ENCODE results near the gene METTL3. TPM values are rescaled to one million over a fixed set of nuclear protein-coding genes. Genes with fewer than 3 reads are reported as not detected.

Gene METTL3
- total and polyA plus RNA-seq, 4 experiments from 2014 or later: 20.1 to 98.9 (median 60.6) TPM

DNA sequence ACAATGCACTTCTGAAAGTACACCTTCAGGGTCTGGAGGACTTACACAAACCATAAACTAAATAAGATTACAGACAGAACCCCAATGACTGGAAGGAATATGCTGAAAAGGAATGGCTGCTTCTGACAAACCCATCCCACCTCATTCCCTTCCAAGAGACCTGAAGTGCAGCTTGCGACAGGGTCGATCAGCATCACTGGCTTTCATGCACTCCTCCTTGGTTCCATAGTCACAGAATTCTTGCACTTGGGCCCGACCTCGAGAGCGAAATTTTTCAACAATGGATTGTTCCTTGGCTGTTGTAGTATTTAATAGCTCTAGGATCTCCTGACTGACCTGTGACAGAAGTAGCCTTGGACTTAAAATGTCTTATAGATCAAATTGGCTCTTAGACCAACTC, 9.6 kb downstream of the METTL3 start:
- peaks cover 51% of the 10 kb centered on the region for H3K36me3 ChIP-seq (ENCODE audit: insufficient read depth, low read length)
- H3K4me1 ChIP-seq (ENCODE audit: insufficient read depth, low read length): peaks cover 26% of the 10 kb centered on the region
- no peaks in the 10 kb centered on the region for H3K9me3 ChIP-seq (ENCODE audit: control insufficient read depth in 1 of 2, low read length in 2 of 2)
- peaks cover 23 to 56% (median 32%) of the 10 kb centered on the region in 4 donors for H3K4me1 Mint-ChIP-seq
- intact Hi-C loops (cut with micrococcal nuclease): no loop called here
- no peaks in the 10 kb centered on the region for H3K9me3 Mint-ChIP-seq
- no peak overlapping the region for H3K4me3 ChIP-seq (ENCODE audit: low read length in 2 of 2)
- H3K27ac ChIP-seq (ENCODE audit: low read depth, low read length): no peak overlapping the region
- DNase-seq: no peak
- CTCF ChIA-PET (ENCODE audit: partially characterized antibody): interaction anchor here (1.7 to 6.9 kb wide), 3 partner anchors 13 to 56 kb away, joined by 9 to 146 read pairs (median 25); partner anchors contain the start of genes RAB2B and TOX4
- POLR2A ChIA-PET (ENCODE audit: partially characterized antibody): interaction anchor here (2.2 kb wide), 1 partner anchor 10 kb away, joined by 12 read pairs; the partner anchor contains the start of gene METTL3
- H3K27me3 Mint-ChIP-seq: no peaks in the 10 kb centered on the region
- H3K36me3 Mint-ChIP-seq: peaks cover 22 to 71% of the 10 kb centered on the region in 2 donors
- H3K27me3 ChIP-seq (ENCODE audit: insufficient read depth, low read length): no peaks in the 10 kb centered on the region
- no peak overlapping the region for H3K4me3 Mint-ChIP-seq
- peak overlapping the region in 3 of 7 donors; percentile 52 to 63 (median 60) for H3K27ac Mint-ChIP-seq

DNA sequence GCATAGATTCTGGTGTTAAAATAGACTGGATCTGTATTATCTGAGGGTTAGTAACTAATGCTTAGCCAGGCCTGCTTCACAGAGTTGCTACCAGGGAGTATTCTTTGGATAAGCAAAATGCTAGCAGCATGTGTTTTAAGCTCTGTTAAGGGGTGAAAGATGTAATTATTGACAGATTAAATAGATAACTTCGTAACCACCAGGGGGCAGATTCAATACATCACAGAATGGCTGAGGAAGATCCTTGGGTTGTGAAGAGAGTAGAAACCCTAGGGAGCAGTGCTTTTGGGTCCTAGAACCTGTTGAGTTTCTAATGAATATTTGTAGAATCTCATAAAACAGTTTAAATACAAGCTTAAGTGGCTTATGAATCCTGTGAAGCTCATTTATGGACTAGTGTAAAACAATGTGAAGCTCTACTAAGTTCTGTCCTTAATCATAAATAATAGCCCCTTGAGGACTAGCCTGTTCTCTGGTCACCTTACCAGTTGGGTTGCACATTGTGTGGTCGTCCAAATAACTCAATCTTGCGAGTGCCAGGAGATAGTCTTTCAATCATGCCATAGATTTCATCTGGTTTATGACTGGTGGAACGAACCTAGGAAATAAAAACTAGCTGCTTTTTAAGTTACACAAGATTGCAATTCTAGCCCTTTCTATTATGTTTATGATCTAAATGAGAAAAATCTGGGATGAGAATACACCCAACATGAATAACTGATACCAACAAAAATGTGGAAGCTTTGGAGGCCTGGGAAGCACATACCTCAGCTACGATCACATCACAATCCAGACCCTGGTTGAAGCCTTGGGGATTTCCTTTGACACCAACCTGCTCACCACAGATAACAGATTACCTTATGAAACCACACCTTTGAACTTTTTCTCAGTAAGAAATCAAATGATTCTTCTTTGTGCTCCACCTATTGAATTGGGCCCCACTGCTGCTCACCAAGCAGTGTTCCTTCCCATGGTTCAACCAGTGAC, 12.3 kb downstream of the METTL3 start:
- ChIA-PET POLR2A (ENCODE audit: partially characterized antibody) (interaction anchor here (0.6 to 3.3 kb wide), 11 partner anchors 11 to 683 kb away, joined by 3 to 20 read pairs (median 6); partner anchors contain the start of genes CHD8, METTL3, RAB2B and SALL2), CTCF (ENCODE audit: partially characterized antibody) (interaction anchor here (0.9 to 6.9 kb wide), 23 partner anchors 9 to 1071 kb away, joined by 3 to 146 read pairs (median 6); partner anchors contain the start of genes CHD8, METTL3, RAB2B and SALL2)
- Mint-ChIP-seq H3K4me3 (peak overlapping the region in 5 of 8 donors; percentile 2 to 75 (median 41)), H3K27me3 (no peaks in the 10 kb centered on the region), H3K36me3 (peaks cover 30 to 83% of the 10 kb centered on the region in 2 donors), H3K4me1 (peaks cover 18 to 43% (median 22%) of the 10 kb centered on the region in 4 donors), H3K27ac (peak overlapping the region; percentile 55 to 92 (median 82)), H3K9me3 (no peaks in the 10 kb centered on the region)
- Histone ChIP-seq H3K27ac (ENCODE audit: low read depth, low read length) (peak overlapping the region; percentile 55), H3K4me1 (ENCODE audit: insufficient read depth, low read length) (peaks cover 15% of the 10 kb centered on the region), H3K36me3 (ENCODE audit: insufficient read depth, low read length) (peaks cover 67% of the 10 kb centered on the region), H3K4me3 (ENCODE audit: low read length in 2 of 2) (no peak overlapping the region), H3K27me3 (ENCODE audit: insufficient read depth, low read length) (no peaks in the 10 kb centered on the region), H3K9me3 (ENCODE audit: control insufficient read depth in 1 of 2, low read length in 2 of 2) (no peaks in the 10 kb centered on the region)
- intact Hi-C loops (cut with micrococcal nuclease): loop anchor here (1.0 kb wide), 1 partner anchor 58 kb away; no protein-coding TSS in a partner anchor
- DNase-seq: peak; percentile 50 to 65 (median 58)

DNA sequence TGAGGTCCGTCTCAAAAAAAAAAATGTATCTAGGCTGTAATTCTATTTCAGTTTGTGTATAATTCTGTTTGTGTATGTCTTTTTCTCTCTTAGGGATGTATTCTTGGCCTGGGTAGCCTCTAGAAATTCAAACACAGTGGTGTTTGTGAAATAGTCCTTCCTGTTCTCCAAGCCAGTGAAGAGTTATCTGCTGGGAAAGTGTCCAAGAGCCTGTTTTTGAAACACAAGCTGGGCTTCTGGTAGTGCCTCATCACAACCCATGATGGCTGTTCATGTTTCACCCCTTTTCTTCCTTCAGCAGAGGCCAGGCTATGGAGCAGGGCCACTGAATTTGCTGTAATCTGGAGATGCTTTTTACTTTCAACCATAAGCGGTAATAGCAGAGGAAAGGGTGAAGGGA, 14.7 kb downstream of the METTL3 start:
- intact Hi-C loops (cut with micrococcal nuclease): no loop called here
- H3K27me3 ChIP-seq (ENCODE audit: insufficient read depth, low read length): no peaks in the 10 kb centered on the region
- ChIA-PET CTCF (ENCODE audit: partially characterized antibody) (interaction anchor here (1.2 to 4.1 kb wide), 5 partner anchors 14 to 63 kb away, joined by 3 to 79 read pairs (median 3); partner anchors contain the start of gene METTL3), POLR2A (ENCODE audit: partially characterized antibody) (interaction anchor here (2.7 kb wide), 1 partner anchor 14 kb away, joined by 9 read pairs; the partner anchor contains the start of gene METTL3)
- peak overlapping the region in 1 of 7 donors; percentile 41 for H3K27ac Mint-ChIP-seq
- no peaks in the 10 kb centered on the region for H3K9me3 ChIP-seq (ENCODE audit: control insufficient read depth in 1 of 2, low read length in 2 of 2)
- no peak overlapping the region for H3K4me3 Mint-ChIP-seq
- H3K36me3 ChIP-seq (ENCODE audit: insufficient read depth, low read length): peaks cover 62% of the 10 kb centered on the region
- no peak overlapping the region for H3K4me3 ChIP-seq (ENCODE audit: low read length in 2 of 2)
- peaks cover 15% of the 10 kb centered on the region for H3K4me1 ChIP-seq (ENCODE audit: insufficient read depth, low read length)
- peaks cover 36 to 78% of the 10 kb centered on the region in 2 donors for H3K36me3 Mint-ChIP-seq
- DNase-seq: no peak
- H3K27me3 Mint-ChIP-seq: no peaks in the 10 kb centered on the region
- H3K9me3 Mint-ChIP-seq: no peaks in the 10 kb centered on the region
- no peak overlapping the region for H3K27ac ChIP-seq (ENCODE audit: low read depth, low read length)
- H3K4me1 Mint-ChIP-seq: peaks cover 17 to 32% (median 19%) of the 10 kb centered on the region in 4 donors

DNA sequence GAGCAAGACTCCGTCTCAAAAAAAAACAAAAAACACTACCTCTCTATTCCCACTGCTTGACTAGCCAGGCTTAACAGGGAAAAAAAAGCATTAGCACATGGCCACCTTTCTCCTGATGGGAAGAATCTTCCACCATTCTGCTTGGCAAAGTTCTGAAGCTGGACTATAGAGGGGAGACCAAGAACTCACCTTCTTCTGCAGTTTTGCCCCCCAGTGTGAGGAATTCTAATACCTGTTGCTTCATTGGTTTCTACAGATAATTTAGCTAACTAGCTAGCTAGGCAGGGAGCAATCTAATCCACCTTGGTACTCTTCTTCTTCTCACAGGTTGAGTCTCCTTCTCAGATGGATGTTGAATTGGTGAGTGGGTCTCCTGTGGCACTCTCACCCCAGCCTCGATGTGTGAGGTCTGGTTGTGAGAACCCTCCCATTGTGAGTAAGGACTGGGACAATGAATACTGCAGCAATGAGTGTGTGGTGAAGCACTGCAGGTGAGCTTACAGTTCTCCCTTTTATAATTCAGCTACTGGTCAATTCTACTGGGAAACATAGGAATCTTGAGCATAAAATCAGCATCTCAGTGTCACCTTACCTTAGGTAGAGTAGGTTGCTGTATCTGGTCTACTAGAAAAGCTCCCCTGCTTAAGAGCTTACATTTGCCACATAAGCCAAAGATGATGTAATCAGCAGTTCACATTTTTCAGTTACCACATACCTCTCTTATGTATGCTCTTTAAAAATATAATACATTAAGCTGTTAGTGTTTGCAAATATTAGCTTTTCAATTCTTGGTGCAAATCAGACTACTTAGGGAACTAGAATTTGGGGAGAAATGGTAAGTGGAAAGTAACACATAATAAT, 16.0 kb downstream of the METTL3 start:
- POLR2A ChIA-PET (ENCODE audit: partially characterized antibody): interaction anchor here (0.9 to 2.7 kb wide), 2 partner anchors 16 to 19 kb away, joined by 3 to 9 read pairs; partner anchors contain the start of gene METTL3
- intact Hi-C loops (cut with micrococcal nuclease): no loop called here
- H3K27me3 ChIP-seq (ENCODE audit: insufficient read depth, low read length): no peaks in the 10 kb centered on the region
- H3K36me3 Mint-ChIP-seq: peaks cover 33 to 72% of the 10 kb centered on the region in 2 donors
- H3K27me3 Mint-ChIP-seq: no peaks in the 10 kb centered on the region
- no peaks in the 10 kb centered on the region for H3K9me3 ChIP-seq (ENCODE audit: control insufficient read depth in 1 of 2, low read length in 2 of 2)
- peaks cover 14 to 19% (median 16%) of the 10 kb centered on the region in 4 donors for H3K4me1 Mint-ChIP-seq
- no peak overlapping the region for H3K27ac ChIP-seq (ENCODE audit: low read depth, low read length)
- H3K9me3 Mint-ChIP-seq: no peaks in the 10 kb centered on the region
- DNase-seq: no peak
- H3K36me3 ChIP-seq (ENCODE audit: insufficient read depth, low read length): peaks cover 58% of the 10 kb centered on the region
- CTCF ChIA-PET (ENCODE audit: partially characterized antibody): interaction anchor here (1.2 to 2.3 kb wide), 6 partner anchors 18 to 64 kb away, joined by 3 to 11 read pairs (median 5); partner anchors contain the start of genes RAB2B and TOX4
- no peak overlapping the region for H3K4me3 ChIP-seq (ENCODE audit: low read length in 2 of 2)
- H3K4me3 Mint-ChIP-seq: no peak overlapping the region
- peaks cover 15% of the 10 kb centered on the region for H3K4me1 ChIP-seq (ENCODE audit: insufficient read depth, low read length)
- H3K27ac Mint-ChIP-seq: peak overlapping the region in 1 of 7 donors; percentile 53

DNA sequence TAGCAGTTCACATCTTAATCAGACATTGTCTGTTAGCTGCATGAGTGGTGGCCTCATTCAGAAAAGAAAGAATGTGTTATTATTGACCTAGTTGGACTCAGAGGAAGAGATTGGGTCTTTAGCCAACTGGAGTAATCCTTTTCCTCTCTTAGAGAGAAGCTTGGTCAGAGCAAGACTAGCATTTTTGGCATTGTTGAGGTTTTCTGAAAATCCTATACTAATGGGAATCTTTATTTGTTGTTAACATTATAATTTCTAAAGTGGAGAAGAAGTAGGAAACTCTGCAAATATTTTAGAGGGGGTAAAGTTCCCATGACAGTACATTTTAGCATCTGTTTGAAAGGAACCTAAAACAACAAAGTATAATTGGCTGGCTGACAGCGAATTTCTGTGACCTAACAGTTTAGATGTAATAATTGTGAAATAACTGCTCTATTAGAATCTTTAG, 24.5 kb downstream of the METTL3 start:
- no peak for DNase-seq
- no peak overlapping the region for H3K27ac Mint-ChIP-seq
- H3K9me3 ChIP-seq (ENCODE audit: control insufficient read depth in 1 of 2, low read length in 2 of 2): no peaks in the 10 kb centered on the region
- no peak overlapping the region for H3K4me3 Mint-ChIP-seq
- H3K4me3 ChIP-seq (ENCODE audit: low read length in 2 of 2): no peak overlapping the region
- no peak overlapping the region for H3K27ac ChIP-seq (ENCODE audit: low read depth, low read length)
- H3K4me1 Mint-ChIP-seq: peaks cover 1 to 8% (median 3%) of the 10 kb centered on the region in 4 donors
- no peaks in the 10 kb centered on the region for H3K27me3 Mint-ChIP-seq
- peaks cover 20% of the 10 kb centered on the region for H3K36me3 ChIP-seq (ENCODE audit: insufficient read depth, low read length)
- peaks cover 19 to 45% of the 10 kb centered on the region in 2 donors for H3K36me3 Mint-ChIP-seq
- intact Hi-C loops (cut with micrococcal nuclease): no loop called here
- H3K4me1 ChIP-seq (ENCODE audit: insufficient read depth, low read length): no peaks in the 10 kb centered on the region
- CTCF ChIA-PET (ENCODE audit: partially characterized antibody): interaction anchor here (1.0 to 2.8 kb wide), 2 partner anchors 9 to 11 kb away, joined by 3 to 28 read pairs; partner anchors contain the start of gene TOX4
- POLR2A ChIA-PET (ENCODE audit: partially characterized antibody): no interaction called here
- no peaks in the 10 kb centered on the region for H3K9me3 Mint-ChIP-seq
- H3K27me3 ChIP-seq (ENCODE audit: insufficient read depth, low read length): no peaks in the 10 kb centered on the region

DNA sequence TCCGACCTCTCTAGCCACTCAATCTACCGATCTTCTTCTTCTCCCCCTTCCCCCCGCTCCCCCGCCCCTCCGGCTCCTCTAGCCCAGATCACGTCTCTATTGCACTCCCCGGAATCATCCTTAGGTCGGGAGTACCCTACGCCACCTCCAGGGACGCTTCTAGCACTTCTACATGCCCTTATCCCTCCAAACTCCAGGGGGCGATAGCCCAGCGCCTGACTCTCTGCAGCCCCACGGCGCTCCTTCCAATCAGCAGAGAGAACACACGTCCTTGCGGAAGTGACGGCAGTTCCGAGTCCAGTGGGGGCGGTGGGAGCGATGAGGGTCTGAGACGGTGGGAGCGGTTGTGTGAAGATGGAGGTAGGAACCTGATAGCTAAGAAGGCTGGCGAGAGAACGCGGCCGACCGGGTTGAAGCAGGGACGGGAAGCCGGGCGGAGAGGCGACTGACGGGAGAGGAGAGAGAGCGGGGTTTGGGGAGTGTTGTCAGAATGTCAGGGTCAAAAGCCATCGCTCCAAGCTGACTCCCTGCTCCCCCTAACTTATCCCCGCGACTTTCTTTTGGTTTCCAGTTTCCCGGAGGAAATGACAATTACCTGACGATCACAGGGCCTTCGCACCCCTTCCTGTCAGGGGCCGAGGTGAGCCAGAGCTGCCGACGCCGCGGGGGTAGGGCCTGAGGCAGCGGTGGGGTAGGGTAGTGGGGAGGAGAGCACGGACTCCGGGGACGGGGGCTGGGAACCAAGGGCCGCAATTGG, 34.0 kb downstream of the METTL3 start, which contains the start of the genes RAB2B and TOX4:
TSS of gene RAB2B (minus strand) at position 35 of the 757 bp plus-strand sequence. CDS start 87 bp downstream, outside the sequence.
TSS of gene TOX4 (plus strand) at position 271 of the 757 bp plus-strand sequence. CDS start at position 355, 84 bp downstream.
- intact Hi-C loops (cut with micrococcal nuclease): loop anchor here (1.0 to 5.0 kb wide), 7 partner anchors 21 to 245 kb away; partner anchors contain the start of genes CHD8, HNRNPC, METTL3 and SUPT16H
- ChIA-PET CTCF (ENCODE audit: partially characterized antibody) (interaction anchor here (0.6 to 3.5 kb wide), 13 partner anchors 9 to 1585 kb away, joined by 3 to 44 read pairs (median 6); partner anchors contain the start of genes CHD8 and METTL3), POLR2A (ENCODE audit: partially characterized antibody) (interaction anchor here (0.6 to 4.6 kb wide), 13 partner anchors 11 to 224 kb away, joined by 3 to 65 read pairs (median 8); partner anchors contain the start of genes CHD8, HNRNPC, METTL3 and SUPT16H)
- Histone ChIP-seq H3K4me1 (ENCODE audit: insufficient read depth, low read length) (peaks cover 27% of the 10 kb centered on the region), H3K9me3 (ENCODE audit: control insufficient read depth in 1 of 2, low read length in 2 of 2) (no peaks in the 10 kb centered on the region), H3K36me3 (ENCODE audit: insufficient read depth, low read length) (no peaks in the 10 kb centered on the region), H3K27me3 (ENCODE audit: insufficient read depth, low read length) (no peaks in the 10 kb centered on the region), H3K27ac (ENCODE audit: low read depth, low read length) (peak within 1 kb of the TSS; percentile 81), H3K4me3 (ENCODE audit: low read length in 2 of 2) (peak within 1 kb of the TSS; percentile 69 to 97)
- H3K4me3 Mint-ChIP-seq: peak within 1 kb of the TSS; percentile 98 to 100 (median 100)
- no peaks in the 10 kb centered on the region for H3K27me3 Mint-ChIP-seq
- H3K36me3 Mint-ChIP-seq: peaks cover 22 to 40% of the 10 kb centered on the region in 2 donors
- DNase-seq: peak; percentile 98
- H3K4me1 Mint-ChIP-seq: peaks cover 28 to 63% (median 45%) of the 10 kb centered on the region in 4 donors
- H3K9me3 Mint-ChIP-seq: peaks cover 0 to 4% (median 0%) of the 10 kb centered on the region in 8 donors
- H3K27ac Mint-ChIP-seq: peak within 1 kb of the TSS; percentile 95 to 100 (median 100)
